ENCODE measurements around the gene TBRG4.
A peak's percentile ranks its signal among the peaks of the same experiment; 100 is the strongest.
"Not testable (repeated sequence)": the region's sequence is repeated elsewhere in the genome, so short reads cannot be mapped to it uniquely, and the experiment has no call there.

The TBRG4 gene

GRCh38 chr7:45111298-45112223 lies at the start of gene TBRG4:
TBRG4 (minus strand) TSS chr7:45111697; CDS start chr7:45109237, 2,460 bp downstream.
- peak; percentile 65 to 98 (median 90) for DNase-seq

GRCh38 chr7:45161138-45161537 lies 49.6 kb upstream of the TBRG4 start:
- no peak for DNase-seq

- peak in 1 of 56 donors; percentile 6 for DNase-seq
Measured at GRCh38 chr7:45160417-45160881, 49.0 kb upstream of the TBRG4 start.

- DNase-seq, result no peak
Measured at GRCh38 chr7:45159296-45159695, 47.8 kb upstream of the TBRG4 start.

GRCh38 chr7:45158471-45158870 lies 47.0 kb upstream of the TBRG4 start:
- DNase-seq, result no peak

- peak in 2 of 56 donors; percentile 3 to 27 for DNase-seq
Measured at GRCh38 chr7:45157653-45158401, 46.3 kb upstream of the TBRG4 start, which contains the start of gene RAMP3. RAMP3 (plus strand) TSS chr7:45157791; CDS start chr7:45157829, 38 bp downstream.

- DNase-seq, result no peak
Measured at GRCh38 chr7:45157286-45157652, 45.8 kb upstream of the TBRG4 start.

- DNase-seq, result no peak
Measured at GRCh38 chr7:45156516-45157272, 45.2 kb upstream of the TBRG4 start.

GRCh38 chr7:45155941-45156340 lies 44.4 kb upstream of the TBRG4 start:
- no peak for DNase-seq

- DNase-seq, result no peak
Measured at GRCh38 chr7:45155357-45155900, 43.9 kb upstream of the TBRG4 start.

GRCh38 chr7:45153861-45154260 lies 42.4 kb upstream of the TBRG4 start:
- DNase-seq, result not testable (repeated sequence)

- DNase-seq, result no peak
Measured at GRCh38 chr7:45153233-45153632, 41.7 kb upstream of the TBRG4 start.

- DNase-seq, result no peak
Measured at GRCh38 chr7:45151967-45152366, 40.5 kb upstream of the TBRG4 start.

- DNase-seq, result no peak
Measured at GRCh38 chr7:45151131-45151684, 39.7 kb upstream of the TBRG4 start.

GRCh38 chr7:45150199-45150598 lies 38.7 kb upstream of the TBRG4 start:
- no peak for DNase-seq

GRCh38 chr7:45149606-45150005 lies 38.1 kb upstream of the TBRG4 start:
- no peak for DNase-seq

- DNase-seq, result no peak
Measured at GRCh38 chr7:45148653-45148973, 37.1 kb upstream of the TBRG4 start.

GRCh38 chr7:45147858-45148652 lies 36.6 kb upstream of the TBRG4 start:
- DNase-seq, result no peak

- no peak for DNase-seq
Measured at GRCh38 chr7:45146531-45147379, 35.3 kb upstream of the TBRG4 start.
